Measurements from ENCODE around the gene MPRIP.
A peak's percentile ranks its signal among the peaks of the same experiment; 100 is the strongest.

Gene MPRIP

GRCh38 chr17:17067257-17067656 lies 25.0 kb downstream of the MPRIP start:
- no peak overlapping the region for H3K4me3 ChIP-seq (ENCODE audit: low read length)
- no peak for TF ChIP-seq CTCF (conservative IDR thresholded peaks at IDR 0.05; ENCODE audit: low read length)
- DNase-seq (ENCODE audit: low read depth) = peak; percentile 84

GRCh38 chr17:17069849-17070248 lies 27.6 kb downstream of the MPRIP start:
- H3K4me3 ChIP-seq (ENCODE audit: low read length) = no peak overlapping the region
- no peak for TF ChIP-seq CTCF (conservative IDR thresholded peaks at IDR 0.05; ENCODE audit: low read length)
- DNase-seq (ENCODE audit: low read depth) = no peak

- DNase-seq (ENCODE audit: low read depth) = no peak
- TF ChIP-seq CTCF (conservative IDR thresholded peaks at IDR 0.05; ENCODE audit: low read length) = no peak
- H3K4me3 ChIP-seq (ENCODE audit: low read length) = no peak overlapping the region
Observed at GRCh38 chr17:17070931-17071330, 28.7 kb downstream of the MPRIP start.

GRCh38 chr17:17071531-17072360 lies 29.5 kb downstream of the MPRIP start:
- TF ChIP-seq CTCF (conservative IDR thresholded peaks at IDR 0.05; ENCODE audit: low read length) = no peak
- H3K4me3 ChIP-seq (ENCODE audit: low read length) = no peak overlapping the region
- no peak for DNase-seq (ENCODE audit: low read depth)

- H3K4me3 ChIP-seq (ENCODE audit: low read length) = no peak overlapping the region
- DNase-seq (ENCODE audit: low read depth) = no peak
- no peak for TF ChIP-seq CTCF (conservative IDR thresholded peaks at IDR 0.05; ENCODE audit: low read length)
Observed at GRCh38 chr17:17072546-17072945, 30.3 kb downstream of the MPRIP start.

- DNase-seq (ENCODE audit: low read depth) = no peak
- no peak overlapping the region for H3K4me3 ChIP-seq (ENCODE audit: low read length)
- TF ChIP-seq CTCF (conservative IDR thresholded peaks at IDR 0.05; ENCODE audit: low read length) = no peak
Observed at GRCh38 chr17:17073030-17073564, 30.8 kb downstream of the MPRIP start.

Measured in AG10803 (cell line).